H9 (cell line): ENCODE data around the gene SRGAP3. TPM values are rescaled to one million over a fixed set of nuclear protein-coding genes. Genes with fewer than 3 reads are reported as not detected.

Experiments
- DNase-seq: peaks from one replicate; pipeline ENCODE4 v3.0.0-alpha.2; 2017
- H2AFZ ChIP-seq: one replicate; pipeline ENCODE4 v1.6.1; 2013; ENCODE audit warnings: mild to moderate bottlenecking, low read length, control low read depth, moderate library complexity
- H2AK5ac ChIP-seq: 2 replicates; pipeline ENCODE4 v1.6.1; 2013; ENCODE audit warnings: low read length, control low read depth, mixed read lengths; ENCODE audit not compliant: insufficient read length
- H2BK120ac ChIP-seq: one replicate; pipeline ENCODE4 v1.6.1; 2013; ENCODE audit warnings: low read depth, mild to moderate bottlenecking, low read length, control low read depth, inconsistent platforms; ENCODE audit not compliant: poor library complexity, severe bottlenecking
- H2BK12ac ChIP-seq: 2 replicates; pipeline ENCODE4 v1.6.1; 2013; ENCODE audit warnings: low read length, control low read depth, mixed read lengths, low read depth; ENCODE audit not compliant: insufficient read length
- H2BK15ac ChIP-seq: 2 replicates; pipeline ENCODE4 v1.6.1; 2013; ENCODE audit warnings: low read depth, low read length, control low read depth
- H2BK20ac ChIP-seq: one replicate; pipeline ENCODE4 v1.6.1; 2013; ENCODE audit warnings: low read depth, mild to moderate bottlenecking, low read length, control low read depth, inconsistent platforms; ENCODE audit not compliant: poor library complexity, severe bottlenecking
- H2BK5ac ChIP-seq: 2 replicates; pipeline ENCODE4 v1.6.1; 2013; ENCODE audit warnings: low read length, control low read depth, mixed read lengths; ENCODE audit not compliant: insufficient read length
- H3K14ac ChIP-seq: 2 replicates; pipeline ENCODE4 v1.6.1; 2013; ENCODE audit warnings: low read length, control low read depth; ENCODE audit not compliant: insufficient read depth
- H3K18ac ChIP-seq: 2 replicates; pipeline ENCODE4 v1.6.1; 2013; ENCODE audit warnings: low read depth, mild to moderate bottlenecking, mixed read lengths, low read length, control low read depth; ENCODE audit not compliant: insufficient read length
- H3K23ac ChIP-seq: 2 replicates; pipeline ENCODE4 v1.6.1; 2013; ENCODE audit warnings: low read length, control low read depth, mixed read lengths, low read depth; ENCODE audit not compliant: insufficient read length
- H3K23me2 ChIP-seq: 2 replicates; pipeline ENCODE4 v1.6.1; 2013; ENCODE audit warnings: low read depth, mild to moderate bottlenecking, mixed read lengths, low read length, control low read depth; ENCODE audit not compliant: insufficient read length, poor library complexity, severe bottlenecking
- H3K27ac ChIP-seq: 2 replicates; pipeline ENCODE4 v1.5.1; 2013; ENCODE audit warnings: low read length, control low read depth, mixed read lengths, low read depth; ENCODE audit not compliant: insufficient read length
- H3K27me3 ChIP-seq: 2 replicates; pipeline ENCODE4 v1.6.1; 2013; ENCODE audit warnings: low read length, control low read depth, inconsistent platforms; ENCODE audit not compliant: insufficient read depth
- H3K4ac ChIP-seq: 2 replicates; pipeline ENCODE4 v1.6.1; 2013; ENCODE audit warnings: low read depth, mild to moderate bottlenecking, control low read depth, inconsistent platforms, low read length, moderate library complexity
- H3K4me1 ChIP-seq: 2 replicates; pipeline ENCODE4 v1.6.1; 2013; ENCODE audit warnings: low read length, control low read depth, inconsistent platforms; ENCODE audit not compliant: insufficient read depth
- H3K4me2 ChIP-seq: 2 replicates; pipeline ENCODE4 v1.6.1; 2013; ENCODE audit warnings: low read length, control low read depth, mixed read lengths; ENCODE audit not compliant: insufficient read length, insufficient read depth
- H3K56ac ChIP-seq: 2 replicates; pipeline ENCODE4 v1.6.1; 2013; ENCODE audit warnings: low read depth, mild to moderate bottlenecking, mixed read lengths, low read length, control low read depth; ENCODE audit not compliant: insufficient read length
- H3K79me1 ChIP-seq: 2 replicates; pipeline ENCODE4 v1.6.1; 2013; ENCODE audit warnings: low read depth, mild to moderate bottlenecking, moderate library complexity, low read length, control low read depth, inconsistent platforms; ENCODE audit not compliant: insufficient read depth, poor library complexity, severe bottlenecking
- H3K79me2 ChIP-seq: 2 replicates; pipeline ENCODE4 v1.6.1; 2013; ENCODE audit warnings: low read length, control low read depth, inconsistent platforms; ENCODE audit not compliant: insufficient read depth
- H3K9ac ChIP-seq: 2 replicates; pipeline ENCODE4 v1.6.1; 2013; ENCODE audit warnings: low read length, control low read depth, mixed read lengths; ENCODE audit not compliant: insufficient read length; ENCODE audit errors: extremely low read depth
- H3K9me3 ChIP-seq: one replicate; pipeline ENCODE4 v1.6.1; 2013; ENCODE audit warnings: low read depth, low read length, inconsistent platforms; ENCODE audit not compliant: control insufficient read depth
- H3T11ph ChIP-seq: one replicate; pipeline ENCODE4 v1.6.1; 2013; ENCODE audit warnings: mild to moderate bottlenecking, low read length, control low read depth, inconsistent platforms
- H4K20me1 ChIP-seq: one replicate; pipeline ENCODE4 v1.6.1; 2013; ENCODE audit not compliant: control insufficient read depth, insufficient read length, insufficient read depth
- H4K5ac ChIP-seq: 2 replicates; pipeline ENCODE4 v1.6.1; 2013; ENCODE audit warnings: low read depth, mild to moderate bottlenecking, mixed read lengths, low read length, control low read depth; ENCODE audit not compliant: insufficient read length
- H4K8ac ChIP-seq: replicated peaks from 2 replicates; pipeline ENCODE4 v1.6.1; 2013; ENCODE audit warnings: low read length, control low read depth, mixed read lengths, low read depth; ENCODE audit not compliant: insufficient read length
- H4K91ac ChIP-seq: 2 replicates; pipeline ENCODE4 v1.6.1; 2013; ENCODE audit warnings: low read depth, mild to moderate bottlenecking, moderate library complexity, mixed read lengths, low read length, control low read depth; ENCODE audit not compliant: insufficient read length
- H3K27ac Mint-ChIP-seq, 3 experiments: 2 replicates in 2 of 3; 3 replicates in 1 of 3; pipeline ENCODE4 v1.8.0; 2020 to 2021; ENCODE audit warnings: mixed read lengths in 3 of 3, mild to moderate bottlenecking in 1 of 3, moderate library complexity in 1 of 3
- H3K27me3 Mint-ChIP-seq: 2 replicates; pipeline ENCODE4 v1.8.0; 2021; ENCODE audit warnings: low read depth, mild to moderate bottlenecking, moderate library complexity, mixed read lengths
- H3K36me3 Mint-ChIP-seq, 3 experiments: 2 replicates in 2 of 3; 3 replicates in 1 of 3; pipeline ENCODE4 v1.8.0; 2020 to 2021; ENCODE audit warnings: low read depth in 3 of 3, mixed read lengths in 3 of 3; ENCODE audit not compliant: insufficient read depth in 1 of 3
- H3K4me1 Mint-ChIP-seq, 2 experiments: 2 replicates each; pipeline ENCODE4 v1.8.0; 2020; ENCODE audit warnings: mixed read lengths in 2 of 2
- H3K4me3 Mint-ChIP-seq, 2 experiments: 2 replicates in 1 of 2; 3 replicates in 1 of 2; pipeline ENCODE4 v1.8.0; 2020 to 2021; ENCODE audit warnings: mild to moderate bottlenecking in 2 of 2, mixed read lengths in 2 of 2, moderate library complexity in 1 of 2
- H3K9me3 Mint-ChIP-seq, 2 experiments: 2 replicates in 1 of 2; 3 replicates in 1 of 2; pipeline ENCODE4 v1.8.0; 2020; ENCODE audit warnings: mild to moderate bottlenecking in 2 of 2, mixed read lengths in 2 of 2, moderate library complexity in 1 of 2
- CTCF ChIP-seq: fragments of 200-600 bp; sonication (generic); conservative IDR thresholded peaks from 3 replicates; pipeline ENCODE4 v1.8.0; 2021; ENCODE audit warnings: antibody characterized with exemption, mild to moderate bottlenecking
- WGBS: extraction: QIAGEN DNeasy Blood & Tissue Kit; methylation state at CpG from one replicate; pipeline ENCODE4 v1.1.7; 2013; ENCODE audit warnings: missing lambda C conversion rate, low lambda C conversion rate, mixed read lengths; ENCODE audit not compliant: insufficient read length; ENCODE audit errors: extremely low coverage; 5-methylcytosine and 5-hydroxymethylcytosine counted together
- total RNA-seq: library from RNA; stranded (reverse); gene quantifications from 2 replicates; pipeline ENCODE4 v1.2.1, GENCODE V29; 2021

SRGAP3 gene
- total RNA-seq, 1 experiment from 2014 or later: 3.4 TPM

GRCh38 chr3:9043063-9043462, 206.4 kb downstream of the SRGAP3 start:
- Mint-ChIP-seq H3K36me3 (no peaks in the 10 kb centered on the region), H3K27ac (no peak overlapping the region; a peak in 1 of 7 replicates), H3K27me3 (no peaks in the 10 kb centered on the region), H3K9me3 (no peaks in the 10 kb centered on the region), H3K4me1 (peaks cover 8 to 10% of the 10 kb centered on the region in 2 experiments), H3K4me3 (no peak overlapping the region)
- no peak for DNase-seq
- no peak overlapping the region for H3K56ac ChIP-seq
- no peak overlapping the region for H3K27ac ChIP-seq
- H3K79me1 ChIP-seq: no peaks in the 10 kb centered on the region
- no peak overlapping the region for H2AFZ ChIP-seq
- H4K20me1 ChIP-seq: no peaks in the 10 kb centered on the region
- no peak overlapping the region for H2BK120ac ChIP-seq
- H3K9me3 ChIP-seq: no peaks in the 10 kb centered on the region
- no peak overlapping the region for H3T11ph ChIP-seq
- no peaks in the 10 kb centered on the region for H3K79me2 ChIP-seq
- H3K4ac ChIP-seq: no peak overlapping the region
- H3K9ac ChIP-seq: no peak overlapping the region
- no peak overlapping the region for H4K5ac ChIP-seq
- no peak for TF ChIP-seq CTCF
- H3K4me2 ChIP-seq: no peak overlapping the region
- H2BK12ac ChIP-seq: no peak overlapping the region
- H3K23ac ChIP-seq: no peak overlapping the region
- H3K4me1 ChIP-seq: no peaks in the 10 kb centered on the region
- H3K23me2 ChIP-seq: no peaks in the 10 kb centered on the region
- no peak overlapping the region for H2BK15ac ChIP-seq
- no peak overlapping the region for H4K91ac ChIP-seq
- H3K14ac ChIP-seq: no peak overlapping the region
- H2BK5ac ChIP-seq: no peak overlapping the region
- H3K18ac ChIP-seq: no peak overlapping the region
- no peak overlapping the region for H2BK20ac ChIP-seq
- no CpG with 5 or more reads among the region's 6 CpGs for WGBS
- H4K8ac ChIP-seq: no peak overlapping the region
- H3K27me3 ChIP-seq: no peaks in the 10 kb centered on the region
- no peak overlapping the region for H2AK5ac ChIP-seq
